Duodenal mucosa (tissue), 2 donors: ENCODE results near the gene MOCOS.
"Not testable (repeated sequence)": the region's sequence is repeated elsewhere in the genome, so short reads cannot be mapped to it uniquely, and the experiment has no call there.

ENCODE experiments used
- H3K27ac ChIP-seq: one replicate; pipeline ENCODE4 v1.7.0; 2013; ENCODE audit warnings: low read depth, low read length
- H3K27me3 ChIP-seq, 2 donors: one replicate each; pipeline ENCODE4 v1.7.0; 2013; ENCODE audit warnings: low read length in 2 of 2, control low read depth in 1 of 2; ENCODE audit not compliant: insufficient read depth in 2 of 2, control insufficient read depth in 1 of 2
- H3K36me3 ChIP-seq, 2 donors: one replicate each; pipeline ENCODE4 v1.7.0; 2013; ENCODE audit warnings: low read length in 2 of 2, control low read depth in 1 of 2; ENCODE audit not compliant: insufficient read depth in 2 of 2, control insufficient read depth in 1 of 2
- H3K4me1 ChIP-seq, 2 donors: one replicate each; pipeline ENCODE4 v1.7.0; 2013; ENCODE audit warnings: low read length in 2 of 2, control low read depth in 1 of 2; ENCODE audit not compliant: insufficient read depth in 2 of 2, control insufficient read depth in 1 of 2
- H3K4me3 ChIP-seq, 2 donors: one replicate each; pipeline ENCODE4 v1.7.0; 2013; ENCODE audit warnings: low read length in 2 of 2, low read depth in 1 of 2
- H3K9ac ChIP-seq, 2 donors: one replicate each; pipeline ENCODE4 v1.7.0; 2013; ENCODE audit warnings: low read length in 2 of 2, low read depth in 1 of 2
- H3K9me3 ChIP-seq, 2 donors: one replicate each; pipeline ENCODE4 v1.7.0; 2013; ENCODE audit warnings: low read length in 2 of 2, control low read depth in 1 of 2; ENCODE audit not compliant: control insufficient read depth in 1 of 2

MOCOS gene

DNA sequence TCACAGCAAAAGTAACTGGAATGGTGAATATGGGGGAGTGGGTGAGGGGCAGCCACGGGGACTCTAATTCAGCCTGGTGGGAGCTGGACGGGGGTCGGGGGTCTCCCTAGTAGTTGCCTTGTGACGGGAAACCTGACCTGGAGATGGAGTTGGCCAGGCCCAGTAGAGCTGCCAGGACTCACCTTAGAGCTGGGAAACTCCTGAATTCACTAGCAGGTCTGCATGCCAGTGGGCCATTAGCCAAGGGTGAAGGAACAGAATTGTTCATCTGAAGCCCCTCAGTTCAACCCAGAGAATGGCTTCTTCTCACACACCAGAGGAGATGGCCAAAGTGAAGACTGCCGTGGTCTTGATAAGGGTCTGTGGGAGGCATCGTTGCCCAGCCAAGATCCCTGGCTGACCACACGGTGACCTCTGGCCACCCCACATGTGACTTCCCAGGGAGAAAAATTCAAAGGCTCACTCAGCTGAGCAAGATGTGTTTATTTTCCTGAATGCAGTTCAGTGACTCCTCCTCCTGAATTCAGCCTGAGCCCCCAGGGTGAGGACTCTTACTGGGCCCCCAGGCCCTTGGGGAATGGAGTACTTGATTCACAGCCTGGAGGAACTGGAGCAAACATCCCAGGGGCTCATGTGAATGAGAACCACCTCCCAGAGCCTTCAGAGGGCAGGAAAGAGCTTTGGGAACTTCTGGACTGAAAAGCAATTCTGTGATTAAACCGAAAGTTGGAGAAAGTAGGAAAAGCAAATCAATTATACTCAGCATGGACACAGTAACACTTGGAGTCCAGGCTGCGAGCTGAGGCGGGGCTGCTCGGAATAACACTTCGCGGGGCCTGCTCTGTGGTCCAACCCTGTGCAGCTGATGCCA is 25.2 kb downstream of the MOCOS start:
- Histone ChIP-seq H3K27me3 (no peaks in the 10 kb centered on the region), H3K27ac (no peak overlapping the region), H3K9me3 (peaks cover 0 to 6% of the 10 kb centered on the region in 2 donors), H3K4me1 (peaks cover 6 to 9% of the 10 kb centered on the region in 2 donors), H3K9ac (no peak overlapping the region), H3K36me3 (peaks cover 5 to 35% of the 10 kb centered on the region in 2 donors), H3K4me3 (no peak overlapping the region)

DNA sequence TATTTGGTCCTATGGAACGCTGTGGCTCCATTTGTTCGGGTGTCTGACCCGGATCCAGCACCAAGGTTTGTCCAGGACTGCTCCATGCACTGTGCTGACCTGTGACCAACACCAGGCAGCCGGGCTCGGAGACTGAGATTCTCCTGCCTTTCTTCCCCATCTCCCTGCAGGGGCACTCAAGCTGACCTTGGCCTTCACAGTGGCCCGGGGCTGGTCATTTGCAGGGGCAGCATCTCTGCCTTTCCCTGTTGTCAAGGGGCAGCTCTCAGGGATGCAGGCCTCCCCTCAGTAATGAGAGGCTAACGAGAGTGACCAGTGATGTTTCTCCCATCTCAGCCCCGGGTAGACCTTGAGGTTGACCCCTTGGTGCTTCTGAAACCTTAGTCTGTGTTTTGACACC is 27.5 kb downstream of the MOCOS start:
- H3K4me3 ChIP-seq = no peak overlapping the region
- H3K27ac ChIP-seq = no peak overlapping the region
- H3K36me3 ChIP-seq = peaks cover 5 to 33% of the 10 kb centered on the region in 2 donors
- H3K9me3 ChIP-seq = no peaks in the 10 kb centered on the region
- H3K4me1 ChIP-seq = peaks cover 12 to 15% of the 10 kb centered on the region in 2 donors
- no peak overlapping the region for H3K9ac ChIP-seq
- no peaks in the 10 kb centered on the region for H3K27me3 ChIP-seq

DNA sequence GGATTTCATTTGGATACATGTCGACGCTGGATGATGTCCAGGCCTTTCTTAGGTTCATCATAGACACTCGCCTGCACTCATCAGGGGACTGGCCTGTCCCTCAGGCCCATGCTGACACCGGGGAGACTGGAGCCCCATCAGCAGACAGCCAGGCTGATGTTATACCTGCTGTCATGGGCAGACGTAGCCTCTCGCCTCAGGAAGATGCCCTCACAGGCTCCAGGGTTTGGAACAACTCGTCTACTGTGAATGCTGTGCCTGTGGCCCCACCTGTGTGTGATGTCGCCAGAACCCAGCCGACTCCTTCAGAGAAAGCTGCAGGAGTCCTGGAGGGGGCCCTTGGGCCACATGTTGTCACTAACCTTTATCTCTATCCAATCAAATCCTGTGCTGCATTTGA is 28.3 kb downstream of the MOCOS start:
- Histone ChIP-seq H3K9ac (no peak overlapping the region), H3K27ac (no peak overlapping the region), H3K4me1 (peaks cover 12 to 15% of the 10 kb centered on the region in 2 donors), H3K9me3 (no peaks in the 10 kb centered on the region), H3K36me3 (peaks cover 5 to 34% of the 10 kb centered on the region in 2 donors), H3K27me3 (no peaks in the 10 kb centered on the region), H3K4me3 (no peak overlapping the region)

DNA sequence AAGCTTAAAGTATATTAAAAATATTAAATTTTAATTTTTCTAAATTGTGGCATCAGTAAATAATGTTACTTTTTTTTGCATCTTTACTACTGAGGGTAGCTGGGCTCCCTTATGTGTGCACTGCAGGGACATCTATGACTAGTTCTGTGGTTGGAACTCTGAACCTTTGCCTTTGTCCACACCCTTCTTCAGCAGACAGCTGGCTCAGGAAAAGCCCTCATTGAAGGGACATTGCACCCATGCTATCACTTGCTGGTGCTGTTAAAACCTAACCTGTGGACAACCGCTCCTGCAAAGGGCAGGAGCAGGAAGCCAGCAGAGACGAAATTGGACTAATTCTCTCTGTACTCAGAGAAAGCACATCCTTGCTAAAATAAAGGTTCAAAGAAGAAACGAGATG is 30.1 kb downstream of the MOCOS start:
- H3K9ac ChIP-seq = no peak overlapping the region
- H3K9me3 ChIP-seq = no peaks in the 10 kb centered on the region
- H3K27me3 ChIP-seq = no peaks in the 10 kb centered on the region
- peaks cover 1 to 23% of the 10 kb centered on the region in 2 donors for H3K36me3 ChIP-seq
- no peak overlapping the region for H3K27ac ChIP-seq
- no peak overlapping the region for H3K4me3 ChIP-seq
- peaks cover 12 to 15% of the 10 kb centered on the region in 2 donors for H3K4me1 ChIP-seq

GRCh38 chr18:36229188-36229587 is 41.9 kb downstream of the MOCOS start:
- no peak overlapping the region for H3K9ac ChIP-seq
- no peak overlapping the region for H3K27ac ChIP-seq
- H3K4me1 ChIP-seq = no peaks in the 10 kb centered on the region
- H3K27me3 ChIP-seq = no peaks in the 10 kb centered on the region
- H3K36me3 ChIP-seq = peaks cover 0 to 33% of the 10 kb centered on the region in 2 donors
- H3K9me3 ChIP-seq = peaks cover 11 to 13% of the 10 kb centered on the region in 2 donors
- H3K4me3 ChIP-seq = no peak overlapping the region

- H3K4me1 ChIP-seq, H3K27ac ChIP-seq, H3K9me3 ChIP-seq, H3K4me3 ChIP-seq, H3K27me3 ChIP-seq, H3K36me3 ChIP-seq, H3K9ac ChIP-seq: not testable (repeated sequence)
These were observed 53.2 kb downstream of the MOCOS start for GRCh38 chr18:36240510-36240909.

- Histone ChIP-seq H3K4me1 (no peaks in the 10 kb centered on the region), H3K4me3 (no peak overlapping the region), H3K27me3 (no peaks in the 10 kb centered on the region), H3K27ac (no peak overlapping the region), H3K9me3 (no peaks in the 10 kb centered on the region), H3K9ac (no peak overlapping the region), H3K36me3 (peaks cover 4 to 5% of the 10 kb centered on the region in 2 donors)
These were observed 54.5 kb downstream of the MOCOS start for GRCh38 chr18:36241831-36242230.

DNA sequence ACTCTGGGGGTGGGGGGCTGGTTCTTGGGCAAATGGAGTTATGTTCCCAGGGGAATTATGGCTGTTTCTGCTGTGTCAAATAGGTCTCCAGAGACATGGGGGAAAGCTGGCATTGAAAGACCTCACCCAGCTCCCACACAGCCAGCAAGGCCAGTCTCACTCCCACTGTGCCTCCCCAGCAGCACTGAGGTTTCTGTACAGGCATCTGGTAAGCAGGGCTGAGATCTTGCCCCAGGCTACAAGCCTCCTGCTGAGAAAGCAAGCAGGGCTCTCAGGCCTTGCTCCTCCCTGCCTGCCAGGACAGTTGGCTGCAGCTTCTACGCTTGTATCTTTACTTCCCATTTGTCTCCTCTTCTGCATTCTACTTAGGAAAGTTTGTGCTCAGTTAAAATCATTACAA is 59.7 kb downstream of the MOCOS start:
- Histone ChIP-seq H3K9ac (no peak overlapping the region), H3K27me3 (no peaks in the 10 kb centered on the region), H3K4me1 (no peaks in the 10 kb centered on the region), H3K27ac (no peak overlapping the region), H3K4me3 (no peak overlapping the region), H3K9me3 (peaks cover 0 to 4% of the 10 kb centered on the region in 2 donors), H3K36me3 (peaks cover 11 to 32% of the 10 kb centered on the region in 2 donors)

DNA sequence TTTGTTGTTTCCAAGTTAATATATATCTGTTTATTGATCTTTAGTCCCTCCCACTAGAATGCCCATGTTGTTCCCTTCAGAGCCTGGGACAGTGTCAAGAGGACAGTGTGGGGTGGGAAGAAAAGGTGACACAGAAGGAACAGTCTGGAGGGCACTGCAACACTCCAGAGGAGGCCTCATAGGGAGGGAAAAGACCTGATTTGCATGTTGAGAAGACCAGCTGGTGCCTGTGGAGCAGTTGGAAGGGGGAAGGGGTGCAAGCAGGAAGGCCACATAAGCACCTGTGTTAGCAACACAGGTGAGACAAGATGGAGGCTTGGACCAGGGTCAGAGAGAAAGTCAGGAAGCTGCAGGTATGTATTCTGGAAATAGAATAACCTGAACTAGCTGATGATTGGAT is 62.1 kb downstream of the MOCOS start:
- no peaks in the 10 kb centered on the region for H3K27me3 ChIP-seq
- H3K4me1 ChIP-seq = no peaks in the 10 kb centered on the region
- no peak overlapping the region for H3K9ac ChIP-seq
- H3K27ac ChIP-seq = no peak overlapping the region
- no peak overlapping the region for H3K4me3 ChIP-seq
- peaks cover 0 to 4% of the 10 kb centered on the region in 2 donors for H3K9me3 ChIP-seq
- H3K36me3 ChIP-seq = peaks cover 8 to 44% of the 10 kb centered on the region in 2 donors

- H3K9me3 ChIP-seq = peaks cover 0 to 4% of the 10 kb centered on the region in 2 donors
- no peak overlapping the region for H3K4me3 ChIP-seq
- no peak overlapping the region for H3K9ac ChIP-seq
- peaks cover 8 to 44% of the 10 kb centered on the region in 2 donors for H3K36me3 ChIP-seq
- H3K27ac ChIP-seq = no peak overlapping the region
- no peaks in the 10 kb centered on the region for H3K4me1 ChIP-seq
- H3K27me3 ChIP-seq = no peaks in the 10 kb centered on the region
These were observed 63.5 kb downstream of the MOCOS start for GRCh38 chr18:36250827-36251226.
